ENCODE results near the gene SRGAP3.

SRGAP3 gene

GRCh38 chr3:8980756-8981257 lies 268.6 kb downstream of the SRGAP3 start:
- DNase-seq, result no peak

DNA sequence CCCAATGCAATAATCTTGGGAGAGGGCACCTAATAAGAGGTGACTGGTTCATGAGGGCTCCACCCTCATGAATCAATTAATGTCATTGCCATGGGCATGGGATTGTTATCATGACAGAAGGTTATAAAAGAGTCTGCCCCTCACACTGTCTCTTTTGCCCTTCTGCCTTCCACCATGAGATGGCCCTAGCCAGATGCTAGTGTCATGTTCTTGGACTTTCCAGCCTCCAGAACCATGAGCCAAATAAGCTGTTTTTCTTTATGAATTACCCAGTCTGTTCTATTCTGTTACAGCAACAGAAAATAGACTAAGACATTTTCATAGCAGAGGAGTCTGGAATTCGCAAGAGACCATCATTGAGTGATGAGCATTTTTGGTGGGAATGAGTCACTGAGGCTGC lies 270.2 kb downstream of the SRGAP3 start:
- no peak for DNase-seq

- no peak for DNase-seq
Measured at GRCh38 chr3:8978551-8978950, 270.9 kb downstream of the SRGAP3 start.

DNA sequence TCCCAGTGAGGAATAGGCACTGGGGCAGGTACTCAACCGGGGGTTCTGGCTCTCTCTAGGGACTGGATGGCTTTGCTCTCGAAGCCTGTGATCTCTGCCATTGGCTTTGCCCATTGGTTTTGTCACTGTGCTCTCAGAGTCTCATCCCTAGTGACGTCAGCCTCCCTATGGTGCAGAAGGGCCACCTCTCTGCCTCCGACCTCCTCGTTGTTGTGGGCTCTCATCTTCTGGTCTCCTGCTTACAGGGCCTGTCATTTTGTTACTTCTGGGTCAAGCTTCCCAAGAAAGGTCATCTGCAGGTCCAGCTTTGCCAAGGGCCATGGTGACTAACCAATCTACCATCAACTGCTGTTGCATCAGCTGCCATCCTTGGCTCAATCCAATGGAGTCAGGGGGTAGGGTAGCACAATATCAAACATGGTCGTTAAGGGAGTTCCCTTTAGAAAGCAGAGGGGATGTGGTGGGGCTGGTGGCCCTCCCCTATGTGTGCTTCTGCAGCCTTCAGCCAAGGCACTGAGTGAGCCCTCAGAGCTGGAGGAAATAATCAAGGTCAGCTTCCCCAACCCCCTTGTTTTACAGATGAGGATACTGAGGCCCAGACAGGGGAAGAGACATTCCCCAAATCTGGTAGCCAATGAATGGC lies 272.8 kb downstream of the SRGAP3 start:
- no peak for DNase-seq

DNA sequence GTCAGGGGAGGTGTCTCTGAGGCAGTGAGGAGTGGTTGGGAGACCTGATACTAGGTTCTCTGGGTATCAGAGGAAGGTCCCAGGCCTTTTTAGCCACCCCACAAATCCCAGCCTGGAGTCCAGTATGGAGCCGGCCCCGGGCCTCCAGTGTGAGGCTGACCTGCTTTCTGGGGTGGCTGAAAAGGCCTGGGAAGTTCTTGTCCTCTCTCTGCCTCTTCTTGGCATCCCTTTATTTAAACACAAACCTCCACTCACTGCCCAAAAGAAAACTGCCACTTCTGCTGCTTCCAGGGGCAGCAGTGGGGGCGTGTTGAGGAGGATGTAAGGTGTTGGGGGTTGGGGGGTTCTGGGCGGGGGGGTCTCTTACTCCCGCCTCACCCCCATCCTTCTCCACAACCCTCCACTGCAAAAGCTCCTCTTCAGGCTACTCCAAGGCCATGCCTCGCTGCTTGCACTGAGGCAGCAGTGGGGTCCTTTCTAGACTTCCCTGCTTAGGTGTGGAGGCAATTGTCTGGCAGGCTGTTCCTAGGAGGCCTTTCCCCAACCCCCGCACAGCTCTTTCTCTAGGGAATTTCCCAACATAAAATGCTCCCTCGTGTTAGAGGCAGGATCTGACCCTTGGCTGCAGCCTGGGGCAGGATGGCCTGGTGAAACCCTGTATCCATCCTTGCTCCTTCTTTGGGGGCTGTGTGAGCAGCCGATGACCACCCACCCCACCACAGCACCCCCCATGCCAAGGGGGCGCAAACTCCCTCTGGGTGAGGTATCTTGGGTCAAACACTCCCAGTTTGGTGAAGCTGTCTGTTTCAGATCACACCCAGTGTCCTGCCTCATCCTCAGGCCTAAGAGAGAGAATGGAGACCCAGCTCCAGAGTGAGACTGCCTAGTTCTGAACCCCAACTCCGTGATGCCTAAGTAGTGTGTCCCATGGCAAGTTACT lies 274.1 kb downstream of the SRGAP3 start:
- no peak for DNase-seq

- DNase-seq, result no peak
Measured at GRCh38 chr3:8974458-8974857, 275.0 kb downstream of the SRGAP3 start.

DNA sequence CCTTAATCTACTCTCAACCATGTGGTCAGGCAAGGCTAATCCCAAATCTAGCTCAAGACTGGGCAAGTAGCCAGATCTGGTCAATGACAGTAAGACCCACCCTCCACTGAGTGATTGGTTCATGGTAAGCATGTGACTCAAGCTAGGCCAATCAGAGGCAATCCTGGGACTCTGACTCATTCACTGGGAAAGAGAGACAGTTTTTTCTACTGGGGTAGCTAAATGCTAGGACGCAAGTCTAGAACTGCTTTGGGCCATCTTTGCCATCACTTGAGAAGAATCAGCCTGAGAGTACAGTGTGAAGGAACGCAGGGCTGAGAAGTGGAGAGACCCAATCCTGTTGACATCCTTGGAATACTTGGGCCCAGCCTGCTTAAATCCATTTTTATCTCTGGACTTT lies 276.8 kb downstream of the SRGAP3 start:
- no peak for DNase-seq

- DNase-seq, result peak; percentile 69
Measured at GRCh38 chr3:8970971-8971589, 278.4 kb downstream of the SRGAP3 start.

DNA sequence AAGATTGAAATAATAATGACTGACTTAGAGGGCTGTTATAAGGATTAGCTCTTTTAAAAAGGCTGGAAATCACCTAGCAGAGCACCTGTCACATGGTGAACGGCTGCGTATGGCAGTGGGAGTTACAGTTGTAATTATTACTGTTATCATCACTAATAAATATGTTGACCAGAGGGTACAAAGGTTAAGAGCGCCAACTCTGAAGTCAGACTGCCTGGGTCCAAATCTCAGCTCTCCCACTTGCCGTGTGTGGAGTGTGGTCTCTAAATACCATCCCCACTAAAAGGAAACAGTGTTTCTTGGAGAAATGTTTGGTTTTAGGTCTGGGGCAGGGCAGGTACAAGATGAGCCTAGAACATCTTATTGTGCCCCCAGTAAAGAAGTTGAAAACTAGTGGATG lies 280.2 kb downstream of the SRGAP3 start:
- DNase-seq, result no peak

DNA sequence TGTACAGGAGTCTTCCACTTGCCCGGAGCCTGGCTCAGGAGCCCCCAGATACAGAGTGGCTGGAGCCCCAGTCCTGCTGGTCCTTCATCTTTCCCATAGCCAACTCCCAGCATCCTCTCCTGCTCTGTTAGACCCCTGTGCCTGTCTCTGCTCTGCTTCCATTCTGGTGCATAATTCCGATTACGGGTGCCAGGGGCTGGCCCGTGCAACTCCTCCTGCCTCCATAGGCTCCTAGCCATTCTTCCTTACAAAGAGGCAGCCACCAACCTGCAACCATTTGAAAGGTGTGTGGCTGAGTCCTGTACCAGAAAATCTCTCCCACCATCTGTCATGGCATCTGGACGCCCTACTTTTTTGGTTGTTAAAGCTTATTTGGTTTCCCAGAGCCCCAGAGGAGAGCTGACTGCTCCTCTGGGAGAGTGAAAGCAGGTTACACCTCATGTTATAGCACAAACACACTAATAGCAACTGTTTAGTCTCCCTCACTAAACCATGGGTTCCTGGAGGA lies 281.0 kb downstream of the SRGAP3 start:
- DNase-seq, result no peak

GRCh38 chr3:8967553-8967952 lies 281.9 kb downstream of the SRGAP3 start:
- no peak for DNase-seq

GRCh38 chr3:8966820-8967348 lies 282.6 kb downstream of the SRGAP3 start:
- no peak for DNase-seq

DNA sequence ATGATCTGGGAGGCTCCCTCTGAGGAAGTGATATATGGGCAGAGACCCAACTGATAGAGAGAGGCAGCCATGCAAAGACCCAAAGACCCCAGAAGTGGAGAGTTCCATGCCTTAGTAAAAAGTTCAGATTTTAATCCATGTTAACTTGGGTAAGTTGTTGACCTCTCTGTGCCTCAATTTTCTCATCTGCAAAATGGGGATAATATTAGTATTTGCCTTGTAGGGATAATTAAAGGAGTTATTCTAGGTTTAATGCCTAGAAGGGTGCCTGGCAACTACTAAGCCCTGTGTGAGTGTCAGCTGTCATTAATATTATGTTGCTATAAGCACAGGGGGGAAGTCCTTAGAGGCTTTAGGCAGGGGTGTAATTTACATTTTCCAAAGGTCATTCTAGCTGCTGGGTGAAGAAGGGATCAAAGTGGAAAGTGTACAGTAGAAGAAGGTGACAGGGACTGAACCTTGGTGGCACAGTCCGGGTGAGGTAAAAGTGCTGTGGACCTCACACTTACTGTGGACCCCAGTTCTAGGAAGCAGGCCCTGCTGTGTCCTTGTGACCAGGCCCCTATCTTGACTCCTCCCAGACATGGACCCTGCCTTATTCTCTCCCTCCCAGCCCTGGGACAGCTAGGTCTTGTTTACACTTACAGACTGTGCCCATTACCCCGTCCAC lies 283.2 kb downstream of the SRGAP3 start:
- DNase-seq, result no peak

GRCh38 chr3:8964436-8965370 lies 284.7 kb downstream of the SRGAP3 start:
- no peak for DNase-seq

DNA sequence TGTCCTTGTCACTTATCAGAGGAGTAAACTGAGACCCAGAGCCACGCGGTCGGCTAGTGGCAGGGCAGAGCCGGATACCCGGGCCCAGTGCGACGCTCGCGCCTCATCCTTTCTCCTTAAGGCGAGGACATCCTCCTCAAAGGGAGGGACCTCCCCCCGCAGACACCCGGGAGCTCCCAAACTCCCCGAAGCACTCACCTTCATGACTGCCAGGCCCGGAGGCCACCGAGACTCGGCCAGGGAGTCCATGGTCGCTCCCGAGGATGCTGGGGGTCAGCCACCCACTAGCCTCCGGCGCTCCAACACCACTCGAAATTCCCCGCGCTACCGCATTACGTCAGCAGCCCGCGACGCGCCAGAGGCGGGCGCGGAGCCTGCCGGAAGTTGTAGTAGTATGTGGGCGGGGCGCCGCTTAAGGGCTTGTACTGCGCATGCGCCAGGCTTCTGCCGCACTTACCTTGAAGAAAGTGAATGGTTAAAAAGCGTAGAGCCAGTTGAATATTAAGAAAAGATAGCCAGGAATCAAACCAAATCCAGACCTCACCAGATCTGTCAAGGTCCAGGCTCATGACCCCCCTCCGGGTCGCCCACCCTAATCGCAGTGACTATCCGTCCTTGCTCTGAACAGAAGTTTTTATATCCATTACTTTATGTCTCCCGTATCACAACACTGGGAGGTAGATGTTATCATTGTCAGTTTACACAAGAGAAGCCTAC lies 286.2 kb downstream of the SRGAP3 start, which contains the start of gene RAD18:
Gene RAD18 (minus strand): TSS at position 336 of the 717 bp plus-strand sequence. CDS start 87 bp downstream, at position 249.
- DNase-seq, result peak; percentile 90

DNA sequence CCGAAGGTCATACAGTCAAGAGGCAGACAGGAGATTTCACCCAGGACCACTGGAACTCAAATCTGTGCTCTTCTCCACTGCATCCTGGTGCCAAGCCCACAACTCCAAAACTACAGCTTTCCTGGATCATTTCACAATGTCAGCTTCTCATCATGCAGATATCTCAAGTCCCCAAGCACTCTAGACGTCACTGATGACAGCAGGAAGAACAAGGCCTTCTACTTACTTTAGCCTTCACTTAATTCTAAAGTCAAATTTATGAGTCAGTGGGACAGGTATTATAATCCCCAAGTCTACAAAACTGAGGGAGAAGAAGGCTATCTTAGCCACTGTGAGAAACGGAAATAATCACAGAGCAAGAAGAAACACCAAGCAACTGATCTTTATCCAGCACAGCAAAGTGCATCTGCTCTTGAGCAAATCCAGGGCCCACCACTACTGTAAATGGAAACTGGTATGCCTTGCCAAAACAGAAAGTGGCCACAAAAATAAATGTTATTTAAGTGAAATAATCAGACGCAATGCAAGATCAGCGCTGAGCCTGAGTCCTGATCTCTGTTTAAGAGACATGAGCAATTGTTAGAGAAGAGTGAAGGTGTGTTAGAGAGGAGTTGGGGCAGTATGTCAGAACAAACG lies 287.1 kb downstream of the SRGAP3 start:
- DNase-seq, result no peak

GRCh38 chr3:8959668-8960067 lies 289.8 kb downstream of the SRGAP3 start:
- DNase-seq, result no peak

DNA sequence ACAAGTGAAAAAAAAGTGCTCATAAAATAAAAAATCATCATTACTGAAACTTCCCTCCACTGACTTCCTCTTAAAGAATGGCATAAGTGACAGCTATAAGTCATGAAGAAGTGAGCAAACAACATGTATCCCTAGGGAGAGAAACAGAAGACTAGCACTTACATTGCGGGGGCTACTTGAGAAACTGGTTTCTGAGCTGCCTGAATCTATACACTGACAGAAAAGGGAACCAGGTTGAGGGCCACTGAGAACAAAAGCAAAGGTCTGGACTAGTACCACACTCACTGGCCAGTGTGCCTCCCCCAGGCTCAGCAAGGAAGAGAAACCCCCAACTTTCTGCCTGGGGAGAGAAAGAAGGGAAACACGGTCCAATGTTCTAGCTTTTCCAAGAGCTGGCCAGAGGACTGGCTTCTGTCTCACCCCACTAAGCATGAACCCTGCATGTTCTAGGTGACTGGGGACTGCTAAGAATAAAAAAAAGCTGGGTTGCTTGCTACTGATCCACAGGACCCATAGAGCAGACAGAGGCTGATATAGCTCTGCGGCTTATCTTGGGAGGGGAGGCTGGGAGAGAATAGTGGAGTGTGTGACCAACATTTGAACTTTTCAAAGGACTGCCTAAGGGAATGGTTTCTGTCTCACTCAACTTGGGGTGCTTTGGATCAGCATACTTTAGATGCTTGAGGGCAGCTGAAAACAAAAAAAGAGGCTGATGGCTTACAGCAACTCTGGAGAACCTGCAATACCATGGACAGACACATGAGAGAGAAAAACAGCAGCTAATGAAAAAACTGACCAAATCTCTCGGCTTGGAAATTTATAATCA lies 294.3 kb downstream of the SRGAP3 start:
- DNase-seq, result no peak

DNA sequence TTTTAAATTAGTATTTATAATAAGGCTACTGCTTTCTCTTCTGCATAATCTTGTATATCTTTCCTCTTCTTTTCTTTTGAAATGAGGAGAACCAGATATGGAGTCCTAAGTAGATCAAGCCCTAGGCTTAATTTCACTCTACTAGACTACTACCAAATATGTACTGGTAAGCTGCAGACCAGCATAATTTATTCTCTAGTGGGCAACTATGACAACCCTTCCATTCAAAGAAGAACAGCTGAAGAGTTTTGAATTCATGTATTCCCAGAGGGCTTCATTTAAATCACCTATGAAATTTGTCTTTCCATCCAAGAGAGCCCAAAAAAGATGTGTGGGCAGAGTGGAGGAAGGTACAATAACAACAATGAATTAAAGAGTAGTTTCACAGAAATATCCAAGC lies 296.1 kb downstream of the SRGAP3 start:
- no peak for DNase-seq
